GM10266 (cell line): ENCODE results near the gene CCDC187.

ENCODE experiments used
- DNase-seq: peaks from one replicate; pipeline ENCODE4 v3.0.0; 2012; ENCODE audit errors: extremely low spot score
- CTCF ChIP-seq: IDR thresholded peaks from 2 replicates; pipeline ENCODE4 v1.5.1; 2012; ENCODE audit warnings: mild to moderate bottlenecking, low read depth; ENCODE audit not compliant: control insufficient read depth, insufficient read depth; ENCODE audit errors: missing control alignments

The CCDC187 gene

GRCh38 chr9:136251264-136252115 lies 52.4 kb downstream of the CCDC187 start:
- DNase-seq = no peak
- TF ChIP-seq CTCF = no peak

GRCh38 chr9:136250676-136251075 lies 53.2 kb downstream of the CCDC187 start:
- no peak for DNase-seq
- TF ChIP-seq CTCF = no peak

GRCh38 chr9:136249877-136250559 lies 53.9 kb downstream of the CCDC187 start:
- TF ChIP-seq CTCF = no peak
- no peak for DNase-seq

- no peak for TF ChIP-seq CTCF
- DNase-seq = no peak
Observed at GRCh38 chr9:136248951-136249876, 54.7 kb downstream of the CCDC187 start.

GRCh38 chr9:136247947-136248637 lies 55.8 kb downstream of the CCDC187 start:
- DNase-seq = no peak
- no peak for TF ChIP-seq CTCF

- no peak for TF ChIP-seq CTCF
Observed at GRCh38 chr9:136247551-136247916, 56.4 kb downstream of the CCDC187 start.

More at GRCh38 chr9:136247551-136247916, 56.4 kb downstream of the CCDC187 start:
- DNase-seq = no peak
